22Rv1 (cell line): ENCODE data around the gene TNK1.
"Not testable (repeated sequence)": the region's sequence is repeated elsewhere in the genome, so short reads cannot be mapped to it uniquely, and the experiment has no call there.

Experiments used
- H3K27ac ChIP-seq: fragments of 450-650 bp; 2 replicates; pipeline ENCODE4 v1.5.1; 2017
- CTCF ChIP-seq: fragments of 450-650 bp; IDR thresholded peaks from 2 replicates; pipeline ENCODE4 v1.5.1; 2017; ENCODE audit warnings: mild to moderate bottlenecking
- ZFX ChIP-seq: fragments of 450-650 bp; IDR thresholded peaks from 2 replicates; pipeline ENCODE4 v1.6.1; 2017; ENCODE audit warnings: antibody characterized with exemption, borderline replicate concordance

TNK1 gene

GRCh38 chr17:7380855-7381683, at the start of gene TNK1:
Gene TNK1 (plus strand): TSS chr17:7381089. CDS start chr17:7382927, 1,838 bp downstream.
- H3K27ac ChIP-seq, result peak within 1 kb of the TSS; percentile 80
- TF ChIP-seq CTCF (peak; percentile 16; the same call in 1 of the 2 replicates), ZFX (no peak)

DNA sequence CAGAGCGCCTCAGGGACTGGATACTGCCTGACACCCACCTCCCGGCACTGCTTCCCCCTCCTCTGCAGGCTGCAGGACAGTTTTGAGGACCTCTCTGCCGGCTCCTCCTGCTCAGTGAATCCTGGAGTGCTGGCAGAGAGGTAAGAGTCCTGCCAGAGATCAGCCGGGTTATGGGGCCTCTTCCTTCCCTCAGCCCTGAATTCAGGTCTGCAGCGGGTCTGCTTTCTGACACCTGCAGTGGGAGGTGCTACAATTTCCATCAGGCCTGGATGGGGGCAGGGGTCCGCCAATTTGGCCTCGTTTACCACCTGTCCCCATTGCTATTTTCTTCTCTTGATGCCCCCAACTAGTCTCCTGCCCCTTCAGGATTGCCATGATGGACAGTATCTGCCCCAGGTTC, 48.8 kb upstream of the TNK1 start:
- H3K27ac ChIP-seq, result no peak overlapping the region
- no peak for TF ChIP-seq CTCF
- TF ChIP-seq ZFX, result no peak

GRCh38 chr17:7332600-7333069, 48.3 kb upstream of the TNK1 start:
- H3K27ac ChIP-seq, result not testable (repeated sequence)

GRCh38 chr17:7334938-7335538, 45.9 kb upstream of the TNK1 start:
- H3K27ac ChIP-seq, result no peak overlapping the region

GRCh38 chr17:7335765-7336164, 45.1 kb upstream of the TNK1 start:
- not testable (repeated sequence) for H3K27ac ChIP-seq

More at GRCh38 chr17:7334938-7335538, 45.9 kb upstream of the TNK1 start:
- TF ChIP-seq ZFX, result no peak
- TF ChIP-seq CTCF, result no peak

DNA sequence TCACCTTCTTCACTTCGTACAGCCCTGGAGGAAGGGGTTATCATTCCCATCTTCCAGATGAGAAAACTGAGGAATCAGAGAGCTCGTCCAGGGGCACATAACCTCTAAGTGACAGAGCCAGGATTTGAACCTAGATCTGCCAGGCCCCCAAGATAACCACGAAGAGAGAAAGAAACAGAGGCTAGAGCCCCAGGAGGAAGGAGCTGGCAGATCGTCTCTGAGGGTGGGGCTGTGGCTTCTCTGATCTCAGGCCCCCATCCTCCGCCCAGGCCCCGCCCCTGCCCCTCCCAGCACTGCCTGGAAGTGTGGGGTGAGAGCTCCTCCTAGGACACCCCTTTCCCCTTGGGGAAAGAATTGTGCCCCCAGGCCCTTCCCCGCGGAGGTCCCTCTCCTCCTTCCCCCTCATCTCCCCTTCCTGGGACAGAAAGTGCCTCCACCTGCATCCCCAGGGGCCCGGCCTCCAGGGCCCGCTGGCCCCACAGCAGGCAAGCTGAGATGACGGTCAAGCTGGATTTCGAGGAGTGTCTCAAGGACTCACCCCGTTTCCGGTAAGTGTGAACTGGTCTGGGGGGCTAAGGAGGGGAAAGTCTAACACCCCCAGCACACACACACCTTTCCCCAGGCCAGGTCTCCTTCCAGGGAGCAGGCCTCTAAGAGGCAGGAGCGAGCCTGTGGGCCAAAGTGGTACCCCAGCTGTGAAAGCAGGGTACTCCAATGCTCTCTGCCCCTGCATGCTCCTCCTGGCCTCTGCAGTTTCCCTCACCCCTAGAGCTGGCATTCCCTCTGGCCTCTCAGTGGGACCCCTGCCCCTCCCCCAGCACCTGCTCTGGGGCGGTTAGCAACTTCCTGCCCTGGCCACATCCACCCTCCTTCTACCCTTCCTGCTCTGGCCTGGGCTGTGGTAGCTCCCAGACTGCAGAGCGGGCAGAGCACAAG, 44.4 kb upstream of the TNK1 start, which contains the start of gene ACAP1:
ACAP1 (plus strand) TSS at position 290 of the 936 bp plus-strand sequence; CDS start at position 496, 206 bp downstream.
- no peak for TF ChIP-seq ZFX
- TF ChIP-seq CTCF, result no peak
- no peak within 1 kb of the TSS for H3K27ac ChIP-seq

- H3K27ac ChIP-seq, result not testable (repeated sequence)
These were observed 43.3 kb upstream of the TNK1 start for GRCh38 chr17:7337600-7337999.

DNA sequence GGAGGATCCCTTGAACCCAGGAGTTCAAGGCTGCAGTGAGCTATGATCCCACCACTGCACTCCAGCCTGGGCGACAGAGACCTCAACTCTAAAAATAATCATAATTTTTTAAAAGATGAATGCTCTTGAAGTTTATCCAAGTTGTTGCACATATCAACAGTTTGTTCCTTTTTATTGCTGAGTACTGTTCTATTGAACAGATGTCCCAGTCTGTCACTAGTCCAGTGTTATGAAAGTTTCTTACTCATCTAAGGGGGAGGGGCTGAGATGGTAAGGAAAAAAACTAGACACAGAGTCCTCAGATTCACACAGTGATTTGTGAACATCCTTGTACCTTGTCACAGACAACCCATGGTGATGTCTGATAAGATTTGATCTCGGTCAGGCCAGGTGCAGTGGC, 40.7 kb upstream of the TNK1 start:
- TF ChIP-seq ZFX (no peak), CTCF (no peak)
- no peak overlapping the region for H3K27ac ChIP-seq
